Measurements from ENCODE around the gene ENTHD1.
A peak's percentile ranks its signal among the peaks of the same experiment; 100 is the strongest.
"Not testable (repeated sequence)": the region's sequence is repeated elsewhere in the genome, so short reads cannot be mapped to it uniquely, and the experiment has no call there.

The ENTHD1 gene

DNA sequence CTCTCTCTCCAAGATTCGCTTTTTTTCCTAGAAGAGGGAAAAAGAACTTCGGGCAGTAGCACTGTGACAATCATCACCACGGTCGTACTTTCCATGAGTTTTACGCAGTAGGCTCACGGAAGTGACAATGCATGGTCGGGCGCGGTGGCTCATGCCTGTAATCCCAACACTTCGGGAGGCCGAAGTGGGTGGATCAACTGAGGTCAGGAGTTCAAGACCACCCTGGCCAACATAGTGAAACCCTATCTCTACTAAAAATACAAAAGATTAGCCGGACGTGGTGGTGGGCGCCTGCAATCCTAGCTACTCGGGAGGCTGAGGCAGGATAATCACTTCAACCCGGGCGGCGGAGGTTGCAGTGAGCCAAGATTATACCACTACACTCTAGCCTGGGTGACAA lies 30.7 kb upstream of the ENTHD1 start:
- DNase-seq = no peak

DNA sequence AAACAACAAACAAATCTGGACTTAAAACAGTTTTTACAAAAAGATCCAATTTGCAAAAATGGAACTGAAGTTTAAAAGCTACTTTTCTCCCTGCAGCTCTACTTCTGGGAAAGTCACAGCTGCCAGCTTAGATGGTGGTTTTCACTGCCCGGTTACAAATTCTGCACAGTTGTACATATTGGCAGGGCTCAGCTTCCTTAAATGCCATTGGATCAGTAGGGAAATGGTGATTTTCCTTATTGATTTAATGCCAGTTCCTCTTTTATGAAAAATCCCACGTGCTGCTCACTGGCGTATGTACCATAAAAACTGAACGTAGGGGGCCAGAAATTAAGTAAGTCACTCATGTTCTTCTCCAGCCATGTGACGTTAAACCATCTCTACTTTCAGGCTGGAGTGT lies 30.1 kb upstream of the ENTHD1 start:
- DNase-seq = no peak

DNA sequence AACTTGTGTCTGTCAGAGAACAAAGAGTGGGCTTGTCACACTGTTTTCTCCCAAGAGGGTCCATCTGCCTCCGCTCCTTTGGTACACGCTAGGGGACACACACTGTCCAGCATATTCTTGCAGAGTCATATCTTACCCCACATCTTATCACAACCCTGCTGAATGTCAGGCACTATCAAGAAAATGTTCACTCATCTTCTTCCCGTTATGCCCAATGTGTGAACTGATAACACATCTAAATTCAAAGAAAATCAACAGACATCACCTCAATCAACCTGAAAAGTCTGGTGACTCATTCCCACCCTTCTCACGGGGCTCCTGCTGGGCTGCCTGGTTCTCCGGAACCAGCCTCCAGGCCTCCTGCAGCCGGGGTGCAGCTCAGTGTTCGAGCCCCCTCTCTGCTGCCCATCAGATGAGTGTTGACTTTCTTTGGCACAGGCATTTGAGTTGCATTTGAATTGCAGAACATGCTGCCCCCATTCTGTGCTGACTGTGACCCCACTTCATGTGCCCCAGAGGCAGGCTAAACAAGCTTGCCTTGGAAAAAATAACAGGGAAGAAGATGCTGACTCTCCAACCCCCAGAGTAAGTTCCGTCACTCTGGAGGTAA lies 26.7 kb upstream of the ENTHD1 start:
- DNase-seq = no peak

DNA sequence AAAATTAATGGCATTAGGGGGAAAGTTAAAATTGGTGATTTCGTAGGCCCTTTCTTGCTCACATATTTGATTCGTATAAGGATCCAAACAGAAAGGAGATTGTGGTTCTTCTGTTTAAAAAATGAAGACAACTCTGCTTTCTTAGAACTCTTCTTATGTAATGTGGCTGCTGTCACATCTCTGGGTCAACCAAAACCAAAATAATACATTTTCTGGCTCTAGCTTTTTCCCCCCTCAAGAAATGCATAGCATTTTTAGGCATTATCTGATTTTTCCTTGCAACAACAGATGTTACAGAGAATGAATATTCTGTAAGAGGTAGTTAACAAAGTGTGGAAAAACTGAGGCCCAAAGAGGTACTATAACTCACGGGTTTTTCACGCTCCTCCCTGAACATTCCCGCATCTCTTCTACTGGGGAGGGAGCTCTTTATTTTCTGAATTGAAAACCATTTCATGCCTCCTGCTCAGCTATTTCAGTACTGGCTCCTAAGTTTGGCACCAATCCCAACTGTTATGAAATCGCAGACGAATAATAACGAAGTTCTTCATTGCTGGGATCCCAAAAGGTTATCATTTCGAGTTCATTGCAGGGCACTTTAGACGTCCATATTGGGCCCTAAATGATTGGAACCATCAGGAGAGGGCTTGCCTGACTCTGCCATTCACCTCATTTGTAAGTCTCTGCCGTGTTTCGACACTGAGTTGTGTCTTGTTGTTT lies 24.4 kb upstream of the ENTHD1 start:
- no peak for DNase-seq

DNA sequence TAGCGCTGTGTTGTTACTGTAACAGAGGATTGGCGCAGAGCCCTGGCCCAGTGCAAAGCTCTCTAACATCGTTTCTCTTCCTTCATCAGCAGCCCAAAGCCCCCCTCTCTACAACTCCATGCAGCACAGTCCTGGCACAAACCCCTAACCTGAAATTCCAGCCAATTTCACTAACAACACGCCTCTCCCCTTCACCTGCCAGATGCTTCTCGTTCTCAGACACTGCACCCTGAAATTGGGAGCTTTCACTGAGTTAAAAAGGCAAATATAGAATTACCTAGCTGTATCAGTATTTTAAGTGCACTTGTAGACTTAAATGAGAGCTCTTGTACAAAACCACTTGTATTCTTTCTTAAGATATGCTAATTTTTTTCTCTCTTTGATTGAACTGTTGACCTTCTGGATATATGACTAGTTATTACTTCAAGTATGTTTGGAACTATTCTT lies 23.7 kb upstream of the ENTHD1 start:
- peak; percentile 62 for DNase-seq

DNA sequence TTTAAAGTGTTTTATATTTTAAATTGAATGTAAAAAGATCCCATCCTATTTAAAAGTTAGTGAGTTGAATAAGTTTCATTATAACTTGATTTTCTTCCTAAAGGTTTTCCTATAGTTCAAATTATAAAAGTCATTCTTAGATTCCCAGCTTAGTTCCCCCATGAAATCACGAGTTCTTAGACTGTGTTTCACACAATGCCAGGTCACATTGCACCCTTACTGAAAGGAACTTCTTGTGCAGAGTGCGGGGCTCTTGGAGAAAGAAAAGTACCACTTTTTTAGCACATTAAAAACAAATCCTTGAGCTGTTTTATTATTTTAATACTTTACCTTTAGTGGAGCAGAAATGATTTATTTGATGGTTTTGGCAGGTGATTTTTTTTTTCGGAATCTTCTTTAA lies 22.9 kb upstream of the ENTHD1 start:
- no peak for DNase-seq

DNA sequence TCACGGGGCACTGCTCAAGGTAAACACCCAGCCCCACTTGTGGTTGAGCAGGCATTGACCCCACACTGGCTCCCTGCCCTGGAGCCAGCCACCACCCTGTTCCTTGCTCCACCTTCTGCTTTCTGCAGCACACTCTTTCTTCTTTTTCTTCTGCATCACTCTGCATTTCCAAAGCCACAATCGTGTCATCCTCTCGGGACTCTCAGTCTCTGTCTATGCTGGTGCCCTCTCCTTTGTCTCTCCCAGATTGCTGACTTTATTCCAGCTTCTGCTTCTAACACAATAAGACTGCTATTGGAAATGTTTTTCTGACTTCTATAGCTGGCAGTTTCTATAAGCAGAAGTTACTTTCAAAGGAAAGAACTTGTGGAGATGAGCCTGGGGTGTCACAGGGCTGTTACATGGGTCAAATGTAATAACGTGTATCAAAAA lies 21.8 kb upstream of the ENTHD1 start:
- no peak for DNase-seq

DNA sequence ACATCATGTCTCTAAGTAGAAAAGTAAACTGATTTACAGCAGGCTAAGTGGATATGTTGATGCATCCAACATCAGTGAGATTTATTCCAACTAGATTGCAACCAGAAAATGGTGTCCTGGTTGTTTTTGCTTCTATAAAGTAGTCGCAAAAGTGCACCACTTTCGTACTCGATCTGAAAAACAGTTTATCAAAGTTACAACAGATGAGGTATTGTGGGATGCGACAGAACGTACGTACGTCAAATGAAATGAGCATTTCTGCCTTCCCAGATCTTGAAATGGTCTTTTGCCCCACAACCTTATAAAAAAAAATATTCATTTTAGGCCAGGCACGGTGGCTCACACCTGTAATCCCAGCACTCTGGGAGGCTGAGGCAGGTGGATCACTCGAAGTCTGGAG lies 21.0 kb upstream of the ENTHD1 start:
- DNase-seq = no peak

DNA sequence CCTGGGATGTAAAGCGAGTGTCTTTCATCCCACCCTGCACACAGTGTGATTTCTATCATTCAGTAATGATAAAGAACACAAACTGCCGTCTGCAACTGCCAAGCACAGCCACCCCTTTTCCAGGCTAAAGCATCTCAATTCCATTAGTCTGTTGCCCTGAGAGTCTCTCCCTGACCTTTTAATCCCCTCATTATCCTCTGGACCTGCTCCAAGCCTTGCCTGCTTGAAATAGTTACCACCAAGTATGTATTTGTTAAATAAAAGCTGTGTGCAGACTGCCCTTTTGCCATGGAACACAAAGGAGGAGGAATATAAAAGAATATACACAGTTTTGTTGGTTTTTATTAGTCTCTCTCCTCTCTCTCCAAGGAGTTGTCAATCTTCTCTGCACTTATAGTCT lies 20.3 kb upstream of the ENTHD1 start:
- no peak for DNase-seq

DNA sequence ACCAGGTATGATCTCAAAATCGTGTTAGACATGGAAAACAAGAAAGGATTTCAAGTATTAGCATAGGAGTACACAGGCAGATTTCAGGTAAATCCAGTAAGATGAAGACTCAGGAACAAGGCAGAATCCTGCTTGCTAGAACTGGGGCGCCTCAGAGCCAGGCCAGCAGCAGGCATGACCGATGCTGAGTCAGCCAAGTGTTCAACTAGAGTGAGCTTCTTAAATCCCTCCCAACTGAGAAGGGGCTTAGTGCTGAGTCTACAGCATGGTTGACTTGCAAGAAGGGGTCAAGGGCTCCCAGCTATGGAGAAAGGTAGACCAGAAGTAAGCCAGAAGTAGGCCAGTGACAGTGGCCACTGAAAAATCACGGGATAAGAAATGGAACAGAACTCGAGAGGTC lies 19.8 kb upstream of the ENTHD1 start:
- DNase-seq = no peak

DNA sequence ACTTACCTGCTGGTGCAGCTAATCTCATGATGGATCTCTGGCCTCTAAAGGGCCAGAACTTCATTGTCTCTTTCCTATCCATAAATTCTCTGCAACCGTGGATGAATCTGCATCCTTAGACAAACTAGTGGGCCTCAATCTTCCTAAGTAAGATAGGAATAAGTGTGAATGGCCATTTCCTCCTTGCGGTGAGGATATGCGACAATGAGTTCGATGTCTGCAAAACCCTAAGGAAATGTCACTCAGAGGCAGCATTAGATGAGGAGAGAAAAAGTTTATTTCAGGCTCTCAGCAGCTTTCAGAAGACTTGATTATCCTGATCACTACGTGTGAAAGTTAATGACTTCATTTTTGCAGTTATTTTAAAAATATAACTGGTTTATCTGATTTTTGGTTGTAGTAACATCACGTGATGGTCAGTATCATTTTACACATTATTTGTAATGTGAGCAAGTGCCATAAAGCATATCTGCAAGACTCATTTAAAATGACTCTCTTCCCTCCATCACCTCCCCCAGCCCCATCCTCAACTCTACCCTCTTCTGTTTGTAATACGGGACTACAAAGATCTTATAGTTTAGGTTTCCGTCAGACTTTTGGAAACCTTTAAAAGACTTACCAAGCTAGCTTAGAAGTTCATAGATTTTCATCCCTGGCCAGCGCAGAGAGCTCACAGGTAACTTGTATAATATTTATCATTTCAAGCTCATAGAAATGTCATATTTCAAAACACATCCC lies 17.5 kb upstream of the ENTHD1 start:
- DNase-seq = no peak

DNA sequence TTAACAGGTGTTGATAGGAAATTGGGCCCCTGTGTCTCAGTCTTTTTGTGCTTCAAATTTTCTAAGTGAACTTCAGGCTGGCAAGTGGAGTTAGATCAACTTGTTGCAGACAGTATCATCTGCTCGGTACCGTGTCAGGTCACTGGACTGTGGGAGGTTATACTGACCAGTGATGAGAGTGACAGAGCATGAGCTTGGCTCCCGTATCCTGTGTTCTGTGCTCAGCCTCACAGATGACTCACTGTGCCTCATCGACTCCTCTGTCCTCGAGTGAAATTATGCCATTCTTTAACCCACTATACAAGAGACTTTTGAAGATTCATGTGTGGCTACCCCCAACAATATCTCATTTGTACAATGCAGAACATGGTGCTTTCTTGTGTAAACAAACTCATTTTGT lies 15.2 kb upstream of the ENTHD1 start:
- no peak for DNase-seq

DNA sequence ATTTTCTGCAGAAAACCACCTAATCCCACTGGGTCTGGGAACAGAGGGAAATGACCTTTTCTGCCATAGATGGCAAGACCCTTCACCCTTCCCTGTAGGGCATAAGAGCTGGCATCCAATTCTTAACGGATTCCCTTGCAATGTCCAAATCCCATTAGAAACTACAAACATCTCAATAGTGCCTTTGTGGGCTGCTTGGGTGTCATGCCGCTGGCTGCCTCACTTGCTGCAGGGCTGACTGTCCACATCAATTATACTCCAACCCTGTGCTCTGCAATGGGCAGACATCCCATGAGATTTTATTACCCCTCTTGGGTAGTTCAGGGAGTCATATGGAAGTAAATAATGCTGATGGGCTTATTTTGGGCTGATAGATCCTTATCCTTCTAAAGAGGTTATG lies 14.6 kb upstream of the ENTHD1 start:
- no peak for DNase-seq

DNA sequence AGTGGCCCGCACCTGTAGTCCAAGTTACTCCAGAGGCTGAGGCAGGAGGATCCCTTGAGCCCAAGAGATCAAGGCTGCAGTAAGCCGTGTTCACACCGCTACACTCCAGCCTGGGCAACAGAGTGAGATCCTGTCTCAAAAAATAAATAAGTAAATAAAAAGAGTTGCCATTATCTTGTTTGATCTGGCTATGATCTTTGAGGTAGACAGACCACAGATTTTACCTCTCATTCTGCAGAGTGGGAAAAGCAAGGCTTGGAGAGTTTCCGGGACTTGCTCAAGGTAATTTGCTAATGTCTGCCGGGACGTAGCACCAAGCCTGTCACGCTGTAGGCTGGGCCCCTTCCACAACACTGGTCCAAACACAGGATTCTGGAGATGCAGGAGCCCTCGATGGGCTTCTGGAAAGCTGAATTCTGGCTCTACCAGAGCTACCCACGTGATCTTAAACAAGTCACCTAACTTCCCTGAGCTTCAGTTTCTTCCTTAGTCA lies 14.1 kb upstream of the ENTHD1 start:
- no peak for DNase-seq

DNA sequence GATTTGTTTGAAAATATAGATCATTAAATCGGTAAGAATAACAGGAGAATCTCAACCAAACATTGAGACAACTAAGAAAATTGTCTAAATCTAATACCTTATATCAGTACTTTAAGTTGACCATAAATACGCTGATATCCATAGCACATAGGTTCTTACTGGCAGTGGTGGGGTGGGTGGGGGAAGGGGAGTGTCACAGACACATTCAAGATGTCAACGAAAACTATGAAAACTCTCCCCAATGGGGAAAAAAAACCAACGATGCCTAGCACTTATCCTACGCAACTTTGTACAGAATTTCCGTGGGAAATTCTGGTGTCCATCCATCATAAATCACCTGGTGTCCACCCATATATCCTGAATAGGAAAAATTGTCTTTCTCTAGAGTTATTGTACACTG lies 13.5 kb upstream of the ENTHD1 start:
- no peak for DNase-seq

DNA sequence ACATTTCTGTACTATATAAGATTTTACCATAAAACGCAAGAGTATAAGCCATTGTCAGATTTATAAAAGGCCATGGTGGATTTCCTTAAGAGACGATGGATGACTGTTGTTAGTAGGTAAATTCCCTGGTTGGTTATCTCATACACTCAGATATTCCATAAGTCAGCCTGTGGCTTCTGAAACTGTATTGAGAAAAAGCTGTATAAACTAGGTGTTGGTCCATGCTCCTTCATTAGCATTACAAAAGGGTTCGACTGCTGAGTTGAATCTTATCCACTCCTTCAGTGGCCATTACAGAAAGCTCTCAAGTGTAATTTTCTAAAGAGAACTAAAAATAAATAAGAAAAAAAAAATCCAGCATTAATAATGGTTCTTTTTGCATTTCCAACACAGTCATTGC lies 12.6 kb upstream of the ENTHD1 start:
- no peak for DNase-seq

DNA sequence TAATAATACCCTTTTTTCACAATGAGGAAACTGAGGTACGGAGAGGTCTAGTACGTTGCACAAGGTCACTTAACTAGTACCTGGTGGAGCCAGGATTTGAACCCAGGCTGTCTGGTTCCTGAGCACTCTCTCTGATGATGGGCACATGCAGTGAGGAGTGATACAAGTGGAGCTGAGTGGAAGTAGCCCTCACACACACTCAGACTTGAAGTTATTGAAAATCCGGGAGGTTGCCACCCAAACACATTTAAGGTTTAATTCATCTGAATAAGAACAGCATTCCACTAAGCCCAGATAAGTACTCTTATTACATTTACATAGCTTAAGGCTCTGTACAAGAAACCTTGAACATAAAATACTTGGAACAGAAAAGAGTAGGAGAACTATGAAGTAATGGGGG lies 12.1 kb upstream of the ENTHD1 start:
- no peak for DNase-seq

DNA sequence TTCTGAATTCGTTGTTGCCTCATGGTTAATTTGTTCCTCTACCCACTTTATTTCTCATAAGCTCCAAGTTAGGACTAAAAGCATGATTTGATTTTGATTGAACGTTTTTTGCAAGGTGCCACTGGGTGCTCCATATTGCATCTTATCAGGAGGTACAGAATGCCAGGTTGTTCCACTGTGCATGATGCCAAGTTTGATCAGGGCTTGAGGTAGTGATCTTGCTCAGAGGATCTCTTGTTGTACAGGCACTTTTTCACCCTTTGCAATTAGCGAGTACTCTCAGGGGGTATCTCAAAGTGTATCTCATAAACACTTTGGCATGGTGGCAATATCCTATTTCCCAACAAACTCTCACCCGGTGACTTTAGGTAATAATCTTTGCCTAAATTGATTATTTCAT lies 11.3 kb upstream of the ENTHD1 start:
- DNase-seq = no peak

DNA sequence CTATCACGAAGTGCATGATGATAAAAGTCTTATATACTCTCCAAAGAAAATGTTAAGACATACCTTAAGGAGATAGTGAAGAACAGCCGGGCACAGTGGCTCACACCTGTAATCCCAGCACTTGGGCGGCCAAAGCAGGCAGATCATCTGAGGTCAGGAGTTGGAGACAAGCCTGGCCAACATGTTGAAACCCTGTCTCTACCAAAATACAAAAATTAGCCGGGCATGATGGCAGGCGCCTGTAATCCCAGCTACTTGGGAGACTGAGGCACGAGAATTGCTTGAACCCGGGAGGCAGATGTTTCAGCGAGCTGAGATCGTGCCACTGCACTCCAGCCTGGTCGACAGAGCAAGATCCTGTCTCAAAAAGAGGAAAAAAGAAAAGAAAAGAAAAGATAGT lies 10.5 kb upstream of the ENTHD1 start:
- not testable (repeated sequence) for DNase-seq

DNA sequence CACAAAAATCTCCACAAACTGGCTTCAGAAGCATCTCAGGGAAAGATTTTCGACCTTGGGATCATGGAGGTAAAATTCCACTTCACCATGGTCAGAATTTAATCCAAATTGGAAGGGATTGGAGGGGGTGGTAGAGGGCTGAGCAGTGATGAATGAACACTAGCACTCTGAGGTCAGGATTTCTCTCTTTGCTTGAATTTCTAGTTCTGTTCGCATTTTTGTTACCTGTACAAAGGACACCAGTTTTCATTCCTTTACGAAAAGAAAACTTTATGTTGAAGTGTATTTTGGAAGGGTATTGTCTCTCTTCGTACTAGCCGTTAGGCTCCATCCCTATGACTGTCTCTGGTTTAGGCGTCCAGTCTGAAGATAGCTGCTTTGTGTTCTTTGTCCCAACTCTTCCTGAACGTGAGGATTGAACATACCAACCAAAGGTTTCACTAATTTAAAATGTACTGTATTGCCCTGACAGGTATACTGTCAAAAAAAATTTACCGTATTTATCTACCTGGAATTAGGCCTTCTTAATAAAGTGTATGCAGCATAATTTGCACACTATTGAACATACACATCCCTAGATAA lies 8.1 kb upstream of the ENTHD1 start:
- DNase-seq = no peak

DNA sequence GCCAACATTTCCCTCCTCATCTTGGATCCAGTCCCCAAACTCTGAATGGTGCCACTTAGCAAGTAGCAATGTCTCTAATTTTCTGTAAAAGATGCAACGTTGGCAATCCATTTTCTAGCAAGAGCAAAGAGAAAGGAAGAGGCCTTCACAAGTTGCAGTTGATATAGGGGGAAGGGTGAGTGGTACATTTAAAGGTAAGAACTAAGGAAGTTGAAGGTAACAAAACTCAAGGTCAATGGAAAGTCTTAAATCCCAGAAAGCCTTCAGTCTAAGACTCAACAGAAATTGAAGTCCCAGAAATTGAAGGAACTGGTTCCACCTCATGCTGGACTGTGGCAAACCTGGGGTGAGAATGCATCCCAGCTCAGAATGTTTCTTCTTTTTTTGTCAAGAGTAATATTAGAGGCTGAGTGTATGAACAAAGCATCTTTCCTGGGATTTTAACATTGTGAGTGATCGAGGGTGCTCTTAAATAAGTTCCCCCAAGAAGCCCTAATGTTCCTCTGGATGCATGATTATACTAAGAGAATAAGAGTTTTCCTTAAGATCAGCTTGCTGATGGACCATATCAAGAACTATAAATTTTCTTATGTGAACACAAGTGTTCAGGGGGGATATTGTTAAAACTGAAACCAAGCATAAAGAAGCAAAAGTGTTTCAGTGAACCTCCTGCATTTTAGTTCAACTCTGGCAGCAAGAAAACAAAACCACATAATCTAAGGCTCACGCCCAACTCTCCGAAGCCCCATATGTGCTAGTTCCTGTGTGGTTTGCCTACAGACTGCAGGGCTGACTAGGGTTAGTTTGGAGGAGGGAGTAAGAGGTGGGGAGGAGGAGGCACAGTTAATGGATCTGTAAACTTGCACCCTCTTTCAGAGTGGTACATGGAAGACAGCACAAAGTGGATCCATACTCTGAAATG lies 7.0 kb upstream of the ENTHD1 start, which contains the start of gene GRAP2:
Gene GRAP2, plus strand, starts transcription at position 779 of the 922 bp plus-strand sequence. CDS start 46,023 bp downstream, outside the sequence.
- no peak for DNase-seq

DNA sequence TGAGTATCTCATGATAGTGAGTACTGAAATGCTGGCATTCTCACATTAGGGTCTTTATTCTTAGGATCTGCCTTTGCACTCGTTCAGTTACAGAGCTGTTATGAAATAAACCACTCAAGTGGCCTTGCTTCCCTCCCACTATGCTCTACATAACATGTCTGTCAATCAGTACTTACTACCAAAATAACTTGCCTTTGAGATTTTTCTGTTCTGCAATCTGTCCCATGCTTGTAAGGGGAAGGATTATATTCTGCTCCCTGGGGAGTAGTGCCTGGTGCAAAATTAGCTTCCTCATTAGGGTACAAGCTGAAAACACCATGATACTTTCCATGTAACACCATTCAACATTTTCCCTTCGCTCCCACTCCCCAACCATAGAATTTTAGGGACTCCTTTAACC lies 5.4 kb upstream of the ENTHD1 start:
- no peak for DNase-seq

Measured in NCI-H2029 treated with DMSO at 0.1 percent for 48 hours (cell line).